HG03354 (cell line): ENCODE measurements around the gene FGR.
"Not testable (repeated sequence)": the region's sequence is repeated elsewhere in the genome, so short reads cannot be mapped to it uniquely, and the experiment has no call there.

Source experiments
- ATAC-seq: cut with Tn5 transposase; IDR thresholded peaks from one replicate; pipeline ENCODE4 v1.9.1; 2021; ENCODE audit warnings: mild to moderate bottlenecking; ENCODE audit not compliant: unreplicated experiment, poor library complexity, severe bottlenecking

The FGR gene

GRCh38 chr1:27634985-27635367 lies at the start of gene FGR:
Gene FGR, minus strand, starts transcription at chr1:27635185. Its CDS starts 11,269 bp downstream, at chr1:27623916.
- no peak for ATAC-seq

- ATAC-seq: no peak
Measured at GRCh38 chr1:27684176-27684575, 49.2 kb upstream of the FGR start.

GRCh38 chr1:27682351-27682944 lies 47.5 kb upstream of the FGR start:
- ATAC-seq: no peak

GRCh38 chr1:27681580-27681979 lies 46.6 kb upstream of the FGR start:
- not testable (repeated sequence) for ATAC-seq

- not testable (repeated sequence) for ATAC-seq
Measured at GRCh38 chr1:27680225-27680791, 45.3 kb upstream of the FGR start.

GRCh38 chr1:27678747-27679146 lies 43.8 kb upstream of the FGR start:
- no peak for ATAC-seq

GRCh38 chr1:27676410-27676809 lies 41.4 kb upstream of the FGR start:
- ATAC-seq: no peak

- no peak for ATAC-seq
Measured at GRCh38 chr1:27672750-27673112, 37.7 kb upstream of the FGR start.

GRCh38 chr1:27671964-27672749 lies 37.2 kb upstream of the FGR start, which contains the start of gene IFI6:
Gene IFI6, minus strand, starts transcription at chr1:27672192. Its CDS starts 2,878 bp downstream, at chr1:27669314.
- ATAC-seq: peak; percentile 90

- ATAC-seq: no peak
Measured at GRCh38 chr1:27669876-27670275, 34.9 kb upstream of the FGR start.

GRCh38 chr1:27668808-27669723 lies 34.1 kb upstream of the FGR start:
- ATAC-seq: no peak

GRCh38 chr1:27668121-27668807 lies 33.3 kb upstream of the FGR start:
- ATAC-seq: no peak

GRCh38 chr1:27666791-27667254 lies 31.8 kb upstream of the FGR start:
- no peak for ATAC-seq

- no peak for ATAC-seq
Measured at GRCh38 chr1:27666294-27666693, 31.3 kb upstream of the FGR start.

GRCh38 chr1:27665016-27665651 lies 30.1 kb upstream of the FGR start:
- no peak for ATAC-seq

- ATAC-seq: no peak
Measured at GRCh38 chr1:27664291-27664690, 29.3 kb upstream of the FGR start.

- ATAC-seq: peak; percentile 44
Measured at GRCh38 chr1:27662707-27663393, 27.9 kb upstream of the FGR start.

- ATAC-seq: no peak
Measured at GRCh38 chr1:27662261-27662660, 27.3 kb upstream of the FGR start.
